K562 (cell line): ENCODE measurements around the gene MFSD6. TPM values are rescaled to one million over a fixed set of nuclear protein-coding genes. Genes with fewer than 3 reads are reported as not detected.

Source experiments
- ATF1 ChIP-seq, 2 experiments: fragments of 450-650 bp in 1 of 2; IDR thresholded peaks; 2 replicates each; pipeline ENCODE4 v1.6.1; 2016; ENCODE audit warnings: missing compliant biosample characterization in 1 of 2, missing genetic modification characterization in 1 of 2
- ATF4 ChIP-seq: fragments of 450-650 bp; formaldehyde crosslinking; IDR thresholded peaks from 2 replicates; pipeline ENCODE4 v1.4.0; 2022; ENCODE audit warnings: mild to moderate bottlenecking, moderate library complexity
- ATF7 ChIP-seq: fragments of 450-650 bp; IDR thresholded peaks from 2 replicates; pipeline ENCODE4 v1.7.1; 2014; ENCODE audit warnings: mild to moderate bottlenecking, moderate library complexity
- BHLHE40 ChIP-seq: IDR thresholded peaks from 2 replicates; pipeline ENCODE4 v1.6.1; 2011; ENCODE audit warnings: low read length, improper control_type of control experiment
- CREB1 ChIP-seq, 2 experiments: sonication (generic) in 1 of 2; formaldehyde crosslinking in 1 of 2; IDR thresholded peaks; 2 replicates each; pipeline versions ENCODE4 v1.6.1 to v1.8.0; 2012 to 2022; ENCODE audit warnings: inconsistent platforms in 1 of 2, mild to moderate bottlenecking in 1 of 2, missing genetic modification reagents in 1 of 2, moderate library complexity in 1 of 2
- JUND ChIP-seq, 2 experiments: IDR thresholded peaks; 2 replicates in 1 of 2; 3 replicates in 1 of 2; pipeline ENCODE4 v1.6.1; 2011; ENCODE audit warnings: borderline replicate concordance in 2 of 2, low read depth in 2 of 2, low read length in 2 of 2, improper control_type of control experiment in 1 of 2, missing biosample characterization in 1 of 2, missing genetic modification characterization in 1 of 2, missing genetic modification reagents in 1 of 2
- KAT7 ChIP-seq: sonication (generic); formaldehyde crosslinking; IDR thresholded peaks from 2 replicates; pipeline ENCODE4 v1.8.0; 2022; ENCODE audit warnings: missing genetic modification reagents, mild to moderate bottlenecking, borderline replicate concordance
- NFIC ChIP-seq: fragments of 450-650 bp; IDR thresholded peaks from 2 replicates; pipeline ENCODE4 v1.6.1; 2017; ENCODE audit warnings: mild to moderate bottlenecking, inconsistent platforms
- SNIP1 ChIP-seq: fragments of 450-650 bp; IDR thresholded peaks from 2 replicates; pipeline ENCODE4 v1.7.1; 2017; ENCODE audit warnings: low read depth, mild to moderate bottlenecking
- SP1 ChIP-seq: sonication (generic); formaldehyde crosslinking; IDR thresholded peaks from 2 replicates; pipeline ENCODE4 v1.8.1; 2022; ENCODE audit warnings: mild to moderate bottlenecking, missing genetic modification reagents
- polyA plus RNA-seq, 8 experiments: library from polyadenylated mRNA; depleted of rRNA in 4 of 8; stranded (reverse) in 5 of 8; unstranded in 3 of 8; fragments of >200 nt; fragmentation: Nextera tagmentation in 2 of 8; fragmentation: Illumina TruSeq in 1 of 8; extraction: Ambion mirVana in 2 of 8; extraction: Trizol in 1 of 8; gene quantifications; 2 replicates each; pipeline versions ENCODE4 v1.2.1 to v1.2.3, GENCODE V29; 2011 to 2014; ENCODE audit warnings: inconsistent platforms in 1 of 8, missing spikeins in 1 of 8
- total RNA-seq, 7 experiments: library from RNA; depleted of rRNA in 6 of 7; stranded (reverse); fragments of >200 nt in 6 of 7; fragmentation: Illumina TruSeq in 2 of 7; extraction: Trizol in 2 of 7; gene quantifications; 2 replicates each; pipeline versions ENCODE4 v1.2.1 to v1.2.3, GENCODE V29; 2011 to 2021; ENCODE audit warnings: low replicate concordance in 1 of 7
- TF ChIP-seq, protein P1 (sequence below): IDR thresholded peaks from 2 replicates; pipeline ENCODE4 v1.6.1; 2011; ENCODE audit warnings: borderline replicate concordance, low read depth, mild to moderate bottlenecking, moderate library complexity, low read length; ENCODE audit not compliant: insufficient read depth, poor library complexity, severe bottlenecking
- TF ChIP-seq, protein P2 (sequence below), 2 experiments: fragments of 150-350 bp in 1 of 2; IDR thresholded peaks; 2 replicates each; pipeline ENCODE4 v1.6.1; 2012 to 2016; ENCODE audit warnings: low read depth in 2 of 2, low read length in 2 of 2, mild to moderate bottlenecking in 1 of 2, moderate library complexity in 1 of 2
- TF ChIP-seq, protein P3 (sequence below): fragments of 450-650 bp; IDR thresholded peaks from 2 replicates; pipeline ENCODE4 v1.6.1; 2017; ENCODE audit warnings: antibody characterized with exemption, mild to moderate bottlenecking

Gene MFSD6
- total and polyA plus RNA-seq, 9 of the 15 experiments (the other 6 are each of a cell fraction or from before 2014, with no cell fraction given): 1.1 to 7.9 (median 4.4) TPM

DNA sequence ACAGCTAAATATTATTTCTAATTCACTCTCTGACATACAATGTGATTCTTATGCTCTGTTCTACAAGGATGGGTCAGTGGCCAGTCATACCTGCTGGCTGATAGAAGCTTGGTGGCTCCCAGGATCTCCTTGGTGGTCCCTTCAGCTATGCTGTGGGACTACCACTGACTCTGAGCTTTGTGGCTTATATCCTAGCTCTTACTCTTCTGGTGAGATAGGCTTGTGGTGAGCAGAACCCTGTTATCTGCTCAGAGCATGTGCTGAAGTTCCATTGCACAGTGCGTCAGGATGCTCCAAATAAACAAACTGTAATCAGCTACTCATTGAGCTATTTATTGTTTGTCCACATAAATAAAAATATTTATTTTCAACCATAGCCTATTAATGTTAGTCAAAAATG is 51.7 kb downstream of the MFSD6 start (continued):
- TF ChIP-seq, protein P1, sequence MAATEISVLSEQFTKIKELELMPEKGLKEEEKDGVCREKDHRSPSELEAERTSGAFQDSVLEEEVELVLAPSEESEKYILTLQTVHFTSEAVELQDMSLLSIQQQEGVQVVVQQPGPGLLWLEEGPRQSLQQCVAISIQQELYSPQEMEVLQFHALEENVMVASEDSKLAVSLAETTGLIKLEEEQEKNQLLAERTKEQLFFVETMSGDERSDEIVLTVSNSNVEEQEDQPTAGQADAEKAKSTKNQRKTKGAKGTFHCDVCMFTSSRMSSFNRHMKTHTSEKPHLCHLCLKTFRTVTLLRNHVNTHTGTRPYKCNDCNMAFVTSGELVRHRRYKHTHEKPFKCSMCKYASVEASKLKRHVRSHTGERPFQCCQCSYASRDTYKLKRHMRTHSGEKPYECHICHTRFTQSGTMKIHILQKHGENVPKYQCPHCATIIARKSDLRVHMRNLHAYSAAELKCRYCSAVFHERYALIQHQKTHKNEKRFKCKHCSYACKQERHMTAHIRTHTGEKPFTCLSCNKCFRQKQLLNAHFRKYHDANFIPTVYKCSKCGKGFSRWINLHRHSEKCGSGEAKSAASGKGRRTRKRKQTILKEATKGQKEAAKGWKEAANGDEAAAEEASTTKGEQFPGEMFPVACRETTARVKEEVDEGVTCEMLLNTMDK: no peak
- 0 out of 2 replicates have a peak, but pooled peaks have one; percentile 62 for TF ChIP-seq ATF4 (CRISPR knock-in tag)
- TF ChIP-seq NFIC: peak; percentile 21; the same call in 1 of the 2 replicates
- TF ChIP-seq, protein P2, sequence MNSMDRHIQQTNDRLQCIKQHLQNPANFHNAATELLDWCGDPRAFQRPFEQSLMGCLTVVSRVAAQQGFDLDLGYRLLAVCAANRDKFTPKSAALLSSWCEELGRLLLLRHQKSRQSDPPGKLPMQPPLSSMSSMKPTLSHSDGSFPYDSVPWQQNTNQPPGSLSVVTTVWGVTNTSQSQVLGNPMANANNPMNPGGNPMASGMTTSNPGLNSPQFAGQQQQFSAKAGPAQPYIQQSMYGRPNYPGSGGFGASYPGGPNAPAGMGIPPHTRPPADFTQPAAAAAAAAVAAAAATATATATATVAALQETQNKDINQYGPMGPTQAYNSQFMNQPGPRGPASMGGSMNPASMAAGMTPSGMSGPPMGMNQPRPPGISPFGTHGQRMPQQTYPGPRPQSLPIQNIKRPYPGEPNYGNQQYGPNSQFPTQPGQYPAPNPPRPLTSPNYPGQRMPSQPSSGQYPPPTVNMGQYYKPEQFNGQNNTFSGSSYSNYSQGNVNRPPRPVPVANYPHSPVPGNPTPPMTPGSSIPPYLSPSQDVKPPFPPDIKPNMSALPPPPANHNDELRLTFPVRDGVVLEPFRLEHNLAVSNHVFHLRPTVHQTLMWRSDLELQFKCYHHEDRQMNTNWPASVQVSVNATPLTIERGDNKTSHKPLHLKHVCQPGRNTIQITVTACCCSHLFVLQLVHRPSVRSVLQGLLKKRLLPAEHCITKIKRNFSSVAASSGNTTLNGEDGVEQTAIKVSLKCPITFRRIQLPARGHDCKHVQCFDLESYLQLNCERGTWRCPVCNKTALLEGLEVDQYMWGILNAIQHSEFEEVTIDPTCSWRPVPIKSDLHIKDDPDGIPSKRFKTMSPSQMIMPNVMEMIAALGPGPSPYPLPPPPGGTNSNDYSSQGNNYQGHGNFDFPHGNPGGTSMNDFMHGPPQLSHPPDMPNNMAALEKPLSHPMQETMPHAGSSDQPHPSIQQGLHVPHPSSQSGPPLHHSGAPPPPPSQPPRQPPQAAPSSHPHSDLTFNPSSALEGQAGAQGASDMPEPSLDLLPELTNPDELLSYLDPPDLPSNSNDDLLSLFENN (IDR thresholded peaks at IDR 0.05; ENCODE audit: low read depth in 2 of 2, low read length in 2 of 2): peak in 1 of 2 experiments; percentile 83; a peak in 1 of 4 replicates
- peak; percentile 50; the same call in 1 of the 2 replicates for TF ChIP-seq JUND (IDR thresholded peaks at IDR 0.05; ENCODE audit: borderline replicate concordance, low read depth, low read length)
- peak; percentile 35; the same call in 1 of the 3 replicates for TF ChIP-seq JUND (tag; IDR thresholded peaks at IDR 0.05; ENCODE audit: borderline replicate concordance, low read depth, low read length)
- 0 out of 2 replicates have a peak, but pooled peaks have one; percentile 26 for TF ChIP-seq ATF7
- peak; percentile 22; the same call in 1 of the 2 replicates for TF ChIP-seq CREB1 (IDR thresholded peaks at IDR 0.05)
- TF ChIP-seq CREB1 (CRISPR knock-in tag; IDR thresholded peaks at IDR 0.05): no peak
- TF ChIP-seq SP1 (CRISPR knock-in tag): 0 out of 2 replicates have a peak, but pooled peaks have one; percentile 32
- peak; percentile 73 for TF ChIP-seq BHLHE40
- no peak for TF ChIP-seq KAT7 (CRISPR knock-in tag)
- no peak for TF ChIP-seq SNIP1
- TF ChIP-seq ATF1 (CRISPR knock-in tag; IDR thresholded peaks at IDR 0.05): no peak
- 0 out of 2 replicates have a peak, but pooled peaks have one; percentile 35 for TF ChIP-seq ATF1 (tag; IDR thresholded peaks at IDR 0.05)
- TF ChIP-seq, protein P3, sequence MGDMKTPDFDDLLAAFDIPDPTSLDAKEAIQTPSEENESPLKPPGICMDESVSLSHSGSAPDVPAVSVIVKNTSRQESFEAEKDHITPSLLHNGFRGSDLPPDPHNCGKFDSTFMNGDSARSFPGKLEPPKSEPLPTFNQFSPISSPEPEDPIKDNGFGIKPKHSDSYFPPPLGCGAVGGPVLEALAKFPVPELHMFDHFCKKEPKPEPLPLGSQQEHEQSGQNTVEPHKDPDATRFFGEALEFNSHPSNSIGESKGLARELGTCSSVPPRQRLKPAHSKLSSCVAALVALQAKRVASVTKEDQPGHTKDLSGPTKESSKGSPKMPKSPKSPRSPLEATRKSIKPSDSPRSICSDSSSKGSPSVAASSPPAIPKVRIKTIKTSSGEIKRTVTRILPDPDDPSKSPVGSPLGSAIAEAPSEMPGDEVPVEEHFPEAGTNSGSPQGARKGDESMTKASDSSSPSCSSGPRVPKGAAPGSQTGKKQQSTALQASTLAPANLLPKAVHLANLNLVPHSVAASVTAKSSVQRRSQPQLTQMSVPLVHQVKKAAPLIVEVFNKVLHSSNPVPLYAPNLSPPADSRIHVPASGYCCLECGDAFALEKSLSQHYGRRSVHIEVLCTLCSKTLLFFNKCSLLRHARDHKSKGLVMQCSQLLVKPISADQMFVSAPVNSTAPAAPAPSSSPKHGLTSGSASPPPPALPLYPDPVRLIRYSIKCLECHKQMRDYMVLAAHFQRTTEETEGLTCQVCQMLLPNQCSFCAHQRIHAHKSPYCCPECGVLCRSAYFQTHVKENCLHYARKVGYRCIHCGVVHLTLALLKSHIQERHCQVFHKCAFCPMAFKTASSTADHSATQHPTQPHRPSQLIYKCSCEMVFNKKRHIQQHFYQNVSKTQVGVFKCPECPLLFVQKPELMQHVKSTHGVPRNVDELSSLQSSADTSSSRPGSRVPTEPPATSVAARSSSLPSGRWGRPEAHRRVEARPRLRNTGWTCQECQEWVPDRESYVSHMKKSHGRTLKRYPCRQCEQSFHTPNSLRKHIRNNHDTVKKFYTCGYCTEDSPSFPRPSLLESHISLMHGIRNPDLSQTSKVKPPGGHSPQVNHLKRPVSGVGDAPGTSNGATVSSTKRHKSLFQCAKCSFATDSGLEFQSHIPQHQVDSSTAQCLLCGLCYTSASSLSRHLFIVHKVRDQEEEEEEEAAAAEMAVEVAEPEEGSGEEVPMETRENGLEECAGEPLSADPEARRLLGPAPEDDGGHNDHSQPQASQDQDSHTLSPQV: 0 out of 2 replicates have a peak, but pooled peaks have one; percentile 44
